ENCODE data around the gene ARFGAP2.
"Not testable (repeated sequence)": the region's sequence is repeated elsewhere in the genome, so short reads cannot be mapped to it uniquely, and the experiment has no call there.

Gene ARFGAP2

GRCh38 chr11:47127213-47127612 lies 49.5 kb downstream of the ARFGAP2 start:
- no peak for DNase-seq (ENCODE audit: low read depth)
- no peak for TF ChIP-seq CTCF (IDR thresholded peaks at IDR 0.05; ENCODE audit: insufficient read depth, low read depth, low read length, missing control alignments)
- H3K4me3 ChIP-seq (ENCODE audit: low read depth, low read length): no peak overlapping the region

- no peak for TF ChIP-seq CTCF (IDR thresholded peaks at IDR 0.05; ENCODE audit: insufficient read depth, low read depth, low read length, missing control alignments)
- no peak overlapping the region for H3K4me3 ChIP-seq (ENCODE audit: low read depth, low read length)
- no peak for DNase-seq (ENCODE audit: low read depth)
Measured at GRCh38 chr11:47125083-47125482, 51.6 kb downstream of the ARFGAP2 start.

GRCh38 chr11:47124675-47125074 lies 52.0 kb downstream of the ARFGAP2 start:
- DNase-seq (ENCODE audit: low read depth): no peak
- no peak for TF ChIP-seq CTCF (IDR thresholded peaks at IDR 0.05; ENCODE audit: insufficient read depth, low read depth, low read length, missing control alignments)
- no peak overlapping the region for H3K4me3 ChIP-seq (ENCODE audit: low read depth, low read length)

- no peak for DNase-seq (ENCODE audit: low read depth)
- no peak for TF ChIP-seq CTCF (IDR thresholded peaks at IDR 0.05; ENCODE audit: insufficient read depth, low read depth, low read length, missing control alignments)
Measured at GRCh38 chr11:47123094-47123493, 53.6 kb downstream of the ARFGAP2 start.

GRCh38 chr11:47121731-47122130 lies 54.9 kb downstream of the ARFGAP2 start:
- no peak for TF ChIP-seq CTCF (IDR thresholded peaks at IDR 0.05; ENCODE audit: insufficient read depth, low read depth, low read length, missing control alignments)
- DNase-seq (ENCODE audit: low read depth): no peak
- H3K4me3 ChIP-seq (ENCODE audit: low read depth, low read length): no peak overlapping the region

More at GRCh38 chr11:47123094-47123493, 53.6 kb downstream of the ARFGAP2 start:
- no peak overlapping the region for H3K4me3 ChIP-seq (ENCODE audit: low read depth, low read length)

- DNase-seq (ENCODE audit: low read depth): no peak
- TF ChIP-seq CTCF (IDR thresholded peaks at IDR 0.05; ENCODE audit: insufficient read depth, low read depth, low read length, missing control alignments): no peak
- H3K4me3 ChIP-seq (ENCODE audit: low read depth, low read length): no peak overlapping the region
Measured at GRCh38 chr11:47121056-47121455, 55.6 kb downstream of the ARFGAP2 start.

GRCh38 chr11:47118958-47119688 lies 57.6 kb downstream of the ARFGAP2 start:
- DNase-seq (ENCODE audit: low read depth); H3K4me3 ChIP-seq (ENCODE audit: low read depth, low read length): not testable (repeated sequence)
